Tibial artery (tissue), 4 donors: Measurements from ENCODE around the gene ARL10.

Source experiments
- DNase-seq, 2 donors: peaks; one replicate each; pipeline ENCODE4 v3.0.0-alpha.2; 2019
- H3K27ac ChIP-seq, 2 donors: fragments of 200-600 bp; sonication (generic) in 1 of 2; 1 replicate in 1 of 2; 2 replicates in 1 of 2; pipeline ENCODE4 v1.5.1; 2018 to 2019; ENCODE audit warnings: mild to moderate bottlenecking in 1 of 2
- H3K27me3 ChIP-seq, 2 donors: fragments of 200-600 bp; sonication (generic) in 1 of 2; one replicate each; pipeline versions ENCODE4 v1.5.1 to v1.6.0; 2016 to 2019
- H3K36me3 ChIP-seq, 3 donors: fragments of 200-600 bp; sonication (generic) in 2 of 3; one replicate each; pipeline ENCODE4 v1.5.1; 2016 to 2019; ENCODE audit warnings: mild to moderate bottlenecking in 2 of 3
- H3K4me1 ChIP-seq, 4 donors: fragments of 200-600 bp; sonication (generic) in 2 of 4; 1 replicate in 3 of 4; 2 replicates in 1 of 4; pipeline ENCODE4 v1.5.1; 2016 to 2019
- H3K4me3 ChIP-seq, 2 donors: fragments of 200-600 bp; sonication (generic) in 1 of 2; 1 replicate in 1 of 2; 2 replicates in 1 of 2; pipeline ENCODE4 v1.5.1; 2018 to 2019; ENCODE audit warnings: mild to moderate bottlenecking in 2 of 2
- H3K9me3 ChIP-seq, 3 donors: fragments of 200-600 bp; sonication (generic) in 1 of 3; one replicate each; pipeline ENCODE4 v1.5.1; 2016 to 2019
- CTCF ChIP-seq, 2 experiments: fragments of 200-600 bp in 1 of 2; fragments of 450-650 bp in 1 of 2; IDR thresholded peaks; one replicate each; pipeline ENCODE4 v1.5.1; 2017 to 2019; ENCODE audit warnings: antibody characterized with exemption in 2 of 2, mild to moderate bottlenecking in 1 of 2, moderate library complexity in 1 of 2
- intact Hi-C: fragments of 100-400 bp; cut with DNase I; formaldehyde crosslinking; loops from one replicate; pipeline ENCODE4 v1.15.0; 2023; ENCODE audit warnings: low total_unique reads

ARL10 gene

DNA sequence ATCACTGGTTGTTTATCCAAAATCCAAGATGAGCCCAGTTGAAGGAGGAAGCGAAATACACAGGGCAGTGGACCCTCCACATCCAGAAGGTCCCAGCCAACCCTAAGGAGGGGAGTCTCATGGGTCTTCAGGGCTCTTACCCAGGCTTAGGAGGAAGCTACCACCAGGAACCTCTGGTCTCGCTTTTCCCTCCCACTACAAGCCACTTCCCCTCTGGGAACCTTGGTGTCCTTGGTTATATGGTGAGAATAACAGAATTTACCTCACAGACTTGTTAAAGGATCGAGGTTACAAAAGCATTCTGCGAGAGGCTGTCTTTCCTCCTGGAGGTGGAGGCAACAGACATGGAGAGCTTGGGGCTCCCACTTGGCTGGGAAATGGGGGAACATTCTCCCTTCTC is 26.7 kb downstream of the ARL10 start:
- Histone ChIP-seq H3K27ac (no peak overlapping the region), H3K36me3 (peaks cover 17 to 63% (median 58%) of the 10 kb centered on the region in 3 donors), H3K4me3 (no peak overlapping the region), H3K27me3 (no peaks in the 10 kb centered on the region), H3K9me3 (no peaks in the 10 kb centered on the region), H3K4me1 (peaks cover 0 to 19% (median 16%) of the 10 kb centered on the region in 4 donors)
- no peak for DNase-seq
- TF ChIP-seq CTCF (IDR thresholded peaks at IDR 0.05), result no peak
- intact Hi-C loops, result no loop called here

DNA sequence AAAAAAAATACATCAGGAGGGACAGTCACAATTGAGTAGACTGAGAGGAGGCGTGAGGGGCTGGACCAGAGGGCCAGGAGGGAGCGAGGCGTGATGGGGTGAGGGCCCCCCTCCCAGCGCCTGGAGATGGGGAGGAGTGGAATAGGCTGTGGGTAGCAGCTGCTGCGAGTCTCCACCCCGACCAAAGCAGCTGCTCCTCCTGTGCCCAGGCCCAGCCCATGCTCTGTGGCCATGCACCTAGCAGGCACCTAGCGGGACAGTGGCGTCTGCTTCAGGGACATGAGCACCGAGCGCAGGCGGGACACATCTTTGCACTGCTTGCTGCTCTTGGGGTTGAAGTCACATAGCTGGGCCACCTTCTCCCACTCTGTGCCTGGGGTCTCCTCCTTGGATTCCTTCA is 27.2 kb downstream of the ARL10 start:
- Histone ChIP-seq H3K9me3 (no peaks in the 10 kb centered on the region), H3K27ac (no peak overlapping the region), H3K36me3 (peaks cover 17 to 68% (median 63%) of the 10 kb centered on the region in 3 donors), H3K4me1 (peaks cover 0 to 15% (median 11%) of the 10 kb centered on the region in 4 donors), H3K27me3 (no peaks in the 10 kb centered on the region), H3K4me3 (no peak overlapping the region)
- no peak for TF ChIP-seq CTCF (IDR thresholded peaks at IDR 0.05)
- intact Hi-C loops, result no loop called here
- DNase-seq, result no peak

DNA sequence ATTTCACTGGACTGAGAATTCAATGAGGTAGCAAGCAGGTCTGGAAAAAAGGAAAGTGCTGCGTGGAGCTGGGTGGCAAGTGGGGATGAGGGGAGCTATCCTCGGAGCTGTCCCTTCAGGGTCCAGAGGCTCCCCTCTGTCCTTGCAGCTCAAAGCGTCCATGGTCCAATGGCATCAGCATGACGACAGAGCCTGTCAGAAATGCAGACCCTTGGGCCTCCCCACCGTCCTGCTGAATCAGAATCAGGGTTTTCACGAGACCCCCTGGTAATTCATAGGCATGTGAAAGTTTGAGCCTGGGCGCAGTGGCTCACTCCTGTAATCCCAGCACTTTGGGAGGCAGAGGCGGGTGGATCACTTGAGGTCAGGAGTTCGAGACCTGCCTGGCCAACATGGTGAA is 28.8 kb downstream of the ARL10 start:
- intact Hi-C loops, result no loop called here
- Histone ChIP-seq H3K9me3 (no peaks in the 10 kb centered on the region), H3K27me3 (no peaks in the 10 kb centered on the region), H3K4me3 (no peak overlapping the region), H3K27ac (no peak overlapping the region), H3K36me3 (peaks cover 17 to 78% (median 71%) of the 10 kb centered on the region in 3 donors), H3K4me1 (peaks cover 0 to 7% (median 6%) of the 10 kb centered on the region in 4 donors)
- no peak for DNase-seq
- no peak for TF ChIP-seq CTCF (IDR thresholded peaks at IDR 0.05)

DNA sequence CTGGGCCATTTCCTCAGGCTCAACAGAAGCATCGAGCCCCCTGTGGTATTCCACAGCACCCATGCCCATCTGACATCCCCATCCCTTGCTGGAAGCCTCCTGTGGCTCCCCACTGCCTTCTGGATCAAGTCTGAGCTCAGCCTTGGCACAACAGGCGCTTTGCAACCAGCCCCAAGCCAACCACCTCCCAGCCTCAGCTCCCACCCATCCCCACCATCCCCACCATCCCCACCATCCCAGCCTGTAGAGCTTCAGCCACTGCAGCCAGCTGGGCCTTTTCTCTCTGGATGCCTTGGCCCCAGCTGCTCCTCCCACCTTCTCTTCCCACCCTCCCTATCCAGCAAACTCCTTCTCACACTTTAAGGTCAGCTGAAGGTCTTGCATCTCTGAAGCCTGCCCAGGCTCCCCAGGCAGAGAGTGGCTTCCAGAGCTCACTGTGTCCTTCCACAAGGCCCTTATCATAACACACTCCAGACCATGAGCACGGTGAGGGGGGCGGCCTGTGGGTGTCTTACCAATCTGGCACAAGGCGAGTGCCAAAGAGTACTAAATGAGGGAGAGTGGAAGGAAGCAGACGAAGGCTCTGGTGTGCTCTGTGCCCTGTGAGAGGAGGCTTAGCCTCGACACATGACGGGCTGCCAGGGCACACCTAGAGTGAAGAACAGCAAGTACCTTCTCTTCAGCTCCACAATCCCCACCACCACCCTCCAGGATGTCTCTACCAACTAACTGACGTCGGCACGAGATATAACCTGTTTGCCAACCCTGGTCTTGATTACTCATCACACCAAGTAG is 29.8 kb downstream of the ARL10 start:
- no peak overlapping the region for H3K4me3 ChIP-seq
- no peak overlapping the region for H3K27ac ChIP-seq
- peaks cover 17 to 78% (median 71%) of the 10 kb centered on the region in 3 donors for H3K36me3 ChIP-seq
- no peaks in the 10 kb centered on the region for H3K9me3 ChIP-seq
- intact Hi-C loops, result no loop called here
- no peak for TF ChIP-seq CTCF (IDR thresholded peaks at IDR 0.05)
- H3K27me3 ChIP-seq, result no peaks in the 10 kb centered on the region
- H3K4me1 ChIP-seq, result peaks cover 0 to under 1% (median 0%) of the 10 kb centered on the region in 4 donors
- no peak for DNase-seq

- intact Hi-C loops, result no loop called here
- H3K4me1 ChIP-seq, result no peaks in the 10 kb centered on the region
- no peak for TF ChIP-seq CTCF (IDR thresholded peaks at IDR 0.05)
- no peaks in the 10 kb centered on the region for H3K27me3 ChIP-seq
- H3K36me3 ChIP-seq, result peaks cover 17 to 78% (median 65%) of the 10 kb centered on the region in 3 donors
- H3K9me3 ChIP-seq, result no peaks in the 10 kb centered on the region
- H3K4me3 ChIP-seq, result no peak overlapping the region
- H3K27ac ChIP-seq, result no peak overlapping the region
- no peak for DNase-seq
These were observed 31.0 kb downstream of the ARL10 start for GRCh38 chr5:176396330-176396729.
